HG03139 (cell line): Measurements from ENCODE around the gene SCYL1.

Source experiments
- ATAC-seq: cut with Tn5 transposase; IDR thresholded peaks from one replicate; pipeline ENCODE4 v1.9.1; 2021; ENCODE audit not compliant: unreplicated experiment

The SCYL1 gene

GRCh38 chr11:65524741-65525545 lies at the start of gene SCYL1:
TSS of gene SCYL1 (plus strand) at chr11:65525083. CDS start at chr11:65525154, 71 bp downstream.
- ATAC-seq = no peak

- ATAC-seq = no peak
Measured at GRCh38 chr11:65476632-65477148, 48.2 kb upstream of the SCYL1 start.

- peak; percentile 83 for ATAC-seq
Measured at GRCh38 chr11:65477149-65477965, 47.5 kb upstream of the SCYL1 start.

- no peak for ATAC-seq
Measured at GRCh38 chr11:65478388-65479183, 46.3 kb upstream of the SCYL1 start.

GRCh38 chr11:65479184-65480145 lies 45.4 kb upstream of the SCYL1 start:
- ATAC-seq = no peak

GRCh38 chr11:65482306-65482850 lies 42.5 kb upstream of the SCYL1 start:
- no peak for ATAC-seq

GRCh38 chr11:65485920-65486219 lies 39.0 kb upstream of the SCYL1 start:
- ATAC-seq = no peak

GRCh38 chr11:65486570-65487466 lies 38.1 kb upstream of the SCYL1 start:
- ATAC-seq = no peak

GRCh38 chr11:65487467-65488272 lies 37.2 kb upstream of the SCYL1 start:
- no peak for ATAC-seq

- no peak for ATAC-seq
Measured at GRCh38 chr11:65488273-65489034, 36.4 kb upstream of the SCYL1 start.

GRCh38 chr11:65489035-65489705 lies 35.7 kb upstream of the SCYL1 start:
- no peak for ATAC-seq

GRCh38 chr11:65489706-65490320 lies 35.1 kb upstream of the SCYL1 start:
- ATAC-seq = no peak

- ATAC-seq = no peak
Measured at GRCh38 chr11:65491163-65491465, 33.8 kb upstream of the SCYL1 start.

GRCh38 chr11:65491614-65492386 lies 33.1 kb upstream of the SCYL1 start:
- ATAC-seq = no peak

- no peak for ATAC-seq
Measured at GRCh38 chr11:65492387-65492636, 32.6 kb upstream of the SCYL1 start.
